Measurements from ENCODE around the gene WDFY2.

The WDFY2 gene

GRCh38 chr13:51805925-51806324, 221.7 kb downstream of the WDFY2 start:
- no peaks in the 10 kb centered on the region for H3K9me3 Mint-ChIP-seq
- H3K4me1 Mint-ChIP-seq (ENCODE audit: low read depth): peaks cover 51% of the 10 kb centered on the region
- H3K27ac Mint-ChIP-seq: no peak overlapping the region
- no peak overlapping the region for H3K4me3 Mint-ChIP-seq
- no peaks in the 10 kb centered on the region for H3K36me3 Mint-ChIP-seq (ENCODE audit: low read depth)
- intact Hi-C loops (cut with micrococcal nuclease): no loop called here
- peaks cover 3% of the 10 kb centered on the region for H3K27me3 Mint-ChIP-seq

- peaks cover 48% of the 10 kb centered on the region for H3K4me1 Mint-ChIP-seq (ENCODE audit: low read depth)
- H3K27me3 Mint-ChIP-seq: peaks cover 3% of the 10 kb centered on the region
- no peaks in the 10 kb centered on the region for H3K36me3 Mint-ChIP-seq (ENCODE audit: low read depth)
- H3K27ac Mint-ChIP-seq: peak overlapping the region; percentile 41
- H3K9me3 Mint-ChIP-seq: no peaks in the 10 kb centered on the region
- H3K4me3 Mint-ChIP-seq: no peak overlapping the region
- intact Hi-C loops (cut with micrococcal nuclease): no loop called here
Measured at GRCh38 chr13:51806566-51806965, 222.3 kb downstream of the WDFY2 start.

GRCh38 chr13:51807041-51807440, 222.8 kb downstream of the WDFY2 start:
- Mint-ChIP-seq H3K27ac (peak overlapping the region; percentile 41), H3K4me1 (ENCODE audit: low read depth) (peaks cover 48% of the 10 kb centered on the region), H3K36me3 (ENCODE audit: low read depth) (no peaks in the 10 kb centered on the region), H3K9me3 (no peaks in the 10 kb centered on the region), H3K4me3 (no peak overlapping the region), H3K27me3 (peaks cover 3% of the 10 kb centered on the region)
- intact Hi-C loops (cut with micrococcal nuclease): no loop called here

DNA sequence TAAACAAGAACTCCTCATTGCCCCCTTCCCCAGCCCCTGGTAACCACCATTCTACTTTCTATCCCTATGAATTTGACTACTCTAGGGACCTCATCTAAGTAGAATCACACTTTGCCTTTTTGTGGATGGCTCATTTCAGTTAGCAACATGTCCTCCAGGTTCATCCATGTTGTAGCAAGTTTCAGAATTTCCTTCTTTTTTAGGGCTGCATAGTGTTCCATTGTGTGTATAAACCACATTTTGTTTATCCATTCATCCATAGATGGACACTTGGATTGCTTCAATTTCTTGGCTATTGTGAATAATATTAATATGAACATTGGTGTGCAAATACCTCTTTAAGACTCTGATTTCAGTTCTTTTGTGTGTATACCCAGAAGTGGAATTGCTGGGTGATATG, 224.5 kb downstream of the WDFY2 start:
- intact Hi-C loops (cut with micrococcal nuclease): no loop called here
- Mint-ChIP-seq H3K4me3 (no peak overlapping the region), H3K27me3 (peaks cover 3% of the 10 kb centered on the region), H3K9me3 (no peaks in the 10 kb centered on the region), H3K27ac (no peak overlapping the region), H3K4me1 (ENCODE audit: low read depth) (peaks cover 47% of the 10 kb centered on the region), H3K36me3 (ENCODE audit: low read depth) (no peaks in the 10 kb centered on the region)

DNA sequence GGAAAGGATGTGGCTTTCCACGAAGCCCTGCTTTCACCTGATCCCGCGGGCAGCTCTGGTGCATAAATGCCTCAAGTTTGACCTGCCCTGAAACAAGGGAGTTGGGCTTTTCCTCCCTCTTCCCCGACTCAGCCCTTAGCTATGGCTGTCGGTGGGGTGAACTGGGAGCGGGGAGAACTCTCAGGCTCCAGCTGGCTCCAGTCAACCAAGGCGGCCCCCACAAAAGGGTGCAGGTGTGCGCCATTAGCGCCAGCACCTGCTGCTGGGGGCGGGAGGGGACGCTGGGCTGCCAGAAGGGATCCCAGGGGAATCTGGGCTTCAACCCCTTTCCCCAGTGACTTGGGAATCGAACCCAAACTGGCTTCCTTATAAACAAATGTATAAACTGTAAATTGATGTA, 226.8 kb downstream of the WDFY2 start:
- peak overlapping the region; percentile 75 for H3K27ac Mint-ChIP-seq
- H3K9me3 Mint-ChIP-seq: no peaks in the 10 kb centered on the region
- H3K27me3 Mint-ChIP-seq: no peaks in the 10 kb centered on the region
- intact Hi-C loops (cut with micrococcal nuclease): no loop called here
- peaks cover 42% of the 10 kb centered on the region for H3K4me1 Mint-ChIP-seq (ENCODE audit: low read depth)
- no peaks in the 10 kb centered on the region for H3K36me3 Mint-ChIP-seq (ENCODE audit: low read depth)
- H3K4me3 Mint-ChIP-seq: no peak overlapping the region

DNA sequence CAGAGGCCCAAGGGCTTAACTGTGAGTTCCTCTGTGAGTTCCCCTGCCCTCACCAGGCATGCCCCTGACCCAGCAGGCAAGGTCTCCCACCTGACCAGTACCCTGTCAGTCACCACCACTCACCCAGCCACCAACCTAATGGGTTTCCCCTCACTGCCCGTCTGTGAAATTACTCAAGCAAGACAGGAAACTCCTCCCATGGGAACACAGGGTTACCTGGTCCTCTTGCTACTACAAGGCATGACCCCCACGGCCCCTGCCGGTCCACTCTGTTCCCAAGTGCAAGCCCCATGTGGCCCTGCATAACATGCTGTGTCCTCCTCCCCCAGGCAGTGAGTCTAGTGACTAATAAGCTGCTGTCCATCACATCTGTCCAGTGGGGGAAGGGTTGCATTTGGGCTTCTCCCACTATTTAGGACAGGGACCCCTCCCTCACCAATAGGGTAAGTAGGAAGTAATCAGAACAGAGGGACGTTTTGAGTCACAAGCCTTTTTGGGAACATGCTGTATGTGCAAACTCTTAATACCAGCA, 227.7 kb downstream of the WDFY2 start:
- H3K4me1 Mint-ChIP-seq (ENCODE audit: low read depth): peaks cover 36% of the 10 kb centered on the region
- peak overlapping the region; percentile 75 for H3K27ac Mint-ChIP-seq
- no peaks in the 10 kb centered on the region for H3K9me3 Mint-ChIP-seq
- H3K27me3 Mint-ChIP-seq: no peaks in the 10 kb centered on the region
- intact Hi-C loops (cut with micrococcal nuclease): no loop called here
- H3K4me3 Mint-ChIP-seq: no peak overlapping the region
- no peaks in the 10 kb centered on the region for H3K36me3 Mint-ChIP-seq (ENCODE audit: low read depth)

- Mint-ChIP-seq H3K27me3 (no peaks in the 10 kb centered on the region), H3K4me3 (no peak overlapping the region), H3K27ac (no peak overlapping the region), H3K36me3 (ENCODE audit: low read depth) (no peaks in the 10 kb centered on the region), H3K4me1 (ENCODE audit: low read depth) (peaks cover 50% of the 10 kb centered on the region), H3K9me3 (no peaks in the 10 kb centered on the region)
- intact Hi-C loops (cut with micrococcal nuclease): loop anchor here (2.0 kb wide), 1 partner anchor 313 kb away; no protein-coding TSS in a partner anchor
Measured at GRCh38 chr13:51814071-51814470, 229.8 kb downstream of the WDFY2 start.

GRCh38 chr13:51814825-51815650, 230.8 kb downstream of the WDFY2 start:
- Mint-ChIP-seq H3K27ac (peak overlapping the region; percentile 10), H3K4me3 (peak overlapping the region; percentile 35), H3K9me3 (no peaks in the 10 kb centered on the region), H3K4me1 (ENCODE audit: low read depth) (peaks cover 59% of the 10 kb centered on the region), H3K27me3 (no peaks in the 10 kb centered on the region), H3K36me3 (ENCODE audit: low read depth) (no peaks in the 10 kb centered on the region)
- intact Hi-C loops (cut with micrococcal nuclease): loop anchor here (1.0 to 2.0 kb wide), 2 partner anchors 17 to 312 kb away; no protein-coding TSS in a partner anchor

DNA sequence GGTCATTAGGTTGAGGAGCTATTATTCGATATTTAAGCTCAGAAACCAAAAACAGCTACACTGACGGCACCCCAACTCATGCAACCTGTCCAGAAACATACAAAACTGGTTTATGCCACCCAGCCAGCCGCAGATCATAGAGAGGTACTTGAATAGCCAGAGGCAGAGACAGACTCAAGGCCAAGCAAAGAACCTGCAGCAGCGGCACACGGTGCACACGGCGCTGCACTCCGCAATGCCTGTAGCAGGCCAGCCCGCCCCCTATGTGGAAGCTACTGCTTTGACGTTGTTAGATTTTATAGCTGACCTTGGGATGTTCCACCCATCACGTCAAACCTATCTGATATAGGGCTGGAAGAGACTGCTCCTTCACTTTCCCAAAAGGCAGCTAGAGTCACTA, 231.6 kb downstream of the WDFY2 start:
- Mint-ChIP-seq H3K27me3 (no peaks in the 10 kb centered on the region), H3K36me3 (ENCODE audit: low read depth) (no peaks in the 10 kb centered on the region), H3K4me1 (ENCODE audit: low read depth) (peaks cover 61% of the 10 kb centered on the region), H3K9me3 (no peaks in the 10 kb centered on the region), H3K27ac (no peak overlapping the region), H3K4me3 (no peak overlapping the region)
- intact Hi-C loops (cut with micrococcal nuclease): loop anchor here (1.0 to 2.0 kb wide), 2 partner anchors 16 to 311 kb away; no protein-coding TSS in a partner anchor

DNA sequence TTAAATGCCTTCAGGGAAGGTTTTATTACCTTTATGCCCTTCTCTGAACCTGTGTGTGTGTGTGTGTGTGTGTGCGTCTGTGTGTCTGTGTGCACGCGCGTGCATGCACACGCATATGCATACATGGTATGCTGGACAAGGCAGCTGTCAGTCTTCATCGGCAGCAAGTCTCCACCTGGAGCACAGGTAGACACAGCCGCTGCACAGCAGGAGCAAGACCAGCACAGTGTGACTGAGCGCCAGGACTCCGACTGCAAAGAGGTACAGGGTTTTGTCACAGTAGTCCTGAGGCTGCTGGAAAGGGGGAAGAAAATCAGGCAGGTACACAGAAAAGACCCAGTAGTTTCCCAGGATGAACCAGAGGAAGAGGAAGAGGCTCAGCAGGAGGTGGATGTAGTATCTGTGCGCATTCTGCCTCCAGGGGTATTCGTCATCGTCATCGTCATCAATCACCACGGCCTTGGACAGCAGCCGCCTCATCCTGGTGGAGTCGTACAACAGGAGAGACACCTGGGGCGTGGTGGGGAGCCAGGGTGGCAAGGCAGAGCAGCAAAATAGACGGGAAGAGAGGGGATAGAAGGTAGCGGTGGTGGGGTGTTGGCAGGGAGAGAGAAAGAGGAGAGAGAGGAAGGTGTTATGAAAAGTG, 232.5 kb downstream of the WDFY2 start:
- H3K27ac Mint-ChIP-seq: peak overlapping the region; percentile 0
- peaks cover 63% of the 10 kb centered on the region for H3K4me1 Mint-ChIP-seq (ENCODE audit: low read depth)
- intact Hi-C loops (cut with micrococcal nuclease): no loop called here
- H3K9me3 Mint-ChIP-seq: no peaks in the 10 kb centered on the region
- H3K36me3 Mint-ChIP-seq (ENCODE audit: low read depth): no peaks in the 10 kb centered on the region
- no peaks in the 10 kb centered on the region for H3K27me3 Mint-ChIP-seq
- H3K4me3 Mint-ChIP-seq: no peak overlapping the region

Measured in dendritic cell treated with granulocyte-macrophage colony-stimulating factor and Interleukin-4, amounts not matched to agents 40 ng/mL and 50 ng/mL, for 4 days (primary cell).